ENCODE results near the gene SSR4. TPM values are rescaled to one million over a fixed set of nuclear protein-coding genes. Genes with fewer than 3 reads are reported as not detected.
A peak's percentile ranks its signal among the peaks of the same experiment; 100 is the strongest.
"Not testable (repeated sequence)": the region's sequence is repeated elsewhere in the genome, so short reads cannot be mapped to it uniquely, and the experiment has no call there.

Gene SSR4
- 102 TPM for total RNA-seq
- 326 TPM for polyA plus RNA-seq

DNA sequence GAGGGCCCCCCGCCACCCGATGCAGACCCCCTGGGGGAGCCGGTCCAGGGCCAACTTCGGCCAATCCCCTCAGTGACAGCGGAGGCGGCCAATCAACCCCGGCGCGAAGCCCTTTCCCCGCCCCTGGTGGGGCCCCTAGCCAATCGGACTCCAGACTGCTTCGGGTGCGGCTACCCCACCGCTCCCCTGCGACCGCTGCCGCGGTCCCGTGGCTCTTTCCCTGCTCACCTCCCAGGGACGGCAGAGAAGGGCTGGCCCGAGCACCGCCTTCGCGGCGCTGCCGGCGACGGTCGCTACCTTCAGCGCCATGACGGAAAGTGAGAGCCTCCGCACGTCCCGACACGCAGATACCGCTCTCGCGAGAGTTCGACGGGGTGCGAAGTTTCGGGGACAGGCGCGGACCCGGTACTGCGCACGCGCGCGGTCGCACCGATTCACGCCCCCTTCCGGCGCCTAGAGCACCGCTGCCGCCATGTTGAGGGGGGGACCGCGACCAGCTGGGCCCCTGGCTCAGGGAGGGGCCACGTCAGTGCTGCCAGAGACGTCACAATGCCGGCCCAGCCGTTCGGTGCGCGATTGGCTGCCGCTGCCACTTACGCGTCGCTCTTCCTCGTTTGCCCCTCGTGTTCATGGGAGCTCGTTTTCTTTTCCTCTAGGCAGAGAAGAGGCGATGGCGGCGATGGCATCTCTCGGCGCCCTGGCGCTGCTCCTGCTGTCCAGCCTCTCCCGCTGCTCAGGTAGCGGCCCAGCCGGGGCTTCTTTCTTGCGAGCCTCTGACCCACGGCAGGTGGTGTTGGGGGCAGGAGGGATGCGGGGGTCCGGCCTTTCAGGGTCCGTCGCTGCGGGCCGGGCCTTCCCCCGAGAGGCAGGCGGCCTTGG lies at the start of gene SSR4, which contains the start of gene IDH3G:
SSR4 (plus strand) TSS at position 651 of the 879 bp plus-strand sequence; CDS start at position 671, 20 bp downstream.
IDH3G (minus strand) TSS at position 358 of the 879 bp plus-strand sequence; CDS start at position 309, 49 bp downstream.
- under 1% methylated on average over 92 of the region's 92 CpGs for WGBS
- peak; percentile 81 for DNase-seq (ENCODE audit: extremely low spot score)
- H3K4me3 ChIP-seq (ENCODE audit: low read depth, low read length) = peak within 1 kb of the TSS; percentile 79
- H3K4me1 ChIP-seq (ENCODE audit: insufficient read depth) = no peaks in the 10 kb centered on the region
- peak within 1 kb of the TSS; percentile 88 for H3K27ac ChIP-seq (ENCODE audit: low read depth)
- H3K36me3 ChIP-seq (ENCODE audit: insufficient read depth) = peaks cover 2% of the 10 kb centered on the region

DNA sequence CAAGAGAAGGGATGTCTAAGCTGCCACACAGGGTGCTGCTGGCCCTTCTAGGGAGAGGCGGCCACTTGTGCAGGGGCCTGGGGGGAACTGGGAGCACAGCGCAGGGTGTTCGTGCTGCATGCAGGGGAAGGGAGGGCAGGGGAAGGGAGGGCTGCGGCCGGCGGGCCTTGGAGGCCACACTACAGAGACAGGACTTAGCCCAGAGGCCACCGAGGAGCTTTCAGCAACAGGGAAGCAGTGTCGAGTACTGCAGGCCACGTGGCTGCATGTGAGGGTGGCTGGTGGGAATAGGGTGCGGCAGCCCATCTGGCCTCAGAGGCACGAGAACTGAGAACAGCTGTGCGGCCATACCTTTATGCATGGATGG lies 49.4 kb upstream of the SSR4 start:
- WGBS = 19% methylated on average over 12 of the region's 12 CpGs
- not testable (repeated sequence) for DNase-seq (ENCODE audit: extremely low spot score); H3K4me1 ChIP-seq (ENCODE audit: insufficient read depth); H3K27ac ChIP-seq (ENCODE audit: low read depth); H3K36me3 ChIP-seq (ENCODE audit: insufficient read depth); H3K4me3 ChIP-seq (ENCODE audit: low read depth, low read length)

DNA sequence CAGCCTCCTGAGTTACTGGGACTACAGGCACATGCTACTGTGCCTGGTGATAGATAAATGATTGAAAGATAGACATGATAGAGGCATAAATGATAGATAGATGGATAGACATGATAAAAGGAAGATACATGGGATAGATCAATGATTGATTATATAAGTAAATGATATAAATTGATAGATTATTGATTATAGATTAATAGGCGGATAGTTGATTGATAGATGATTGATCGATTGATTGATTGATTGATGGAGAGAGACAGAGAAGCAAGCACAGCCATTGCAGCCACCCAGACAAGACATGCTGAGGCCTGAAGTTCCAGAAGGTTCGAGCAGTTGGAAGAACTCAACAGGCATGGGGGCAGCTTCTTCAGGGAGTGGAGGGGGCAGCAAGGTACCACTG lies 48.1 kb upstream of the SSR4 start:
- Histone ChIP-seq H3K27ac (ENCODE audit: low read depth) (no peak overlapping the region), H3K4me1 (ENCODE audit: insufficient read depth) (no peaks in the 10 kb centered on the region), H3K36me3 (ENCODE audit: insufficient read depth) (no peaks in the 10 kb centered on the region), H3K4me3 (ENCODE audit: low read depth, low read length) (no peak overlapping the region)
- 91% methylated on average over 3 of the region's 3 CpGs for WGBS
- no peak for DNase-seq (ENCODE audit: extremely low spot score)

DNA sequence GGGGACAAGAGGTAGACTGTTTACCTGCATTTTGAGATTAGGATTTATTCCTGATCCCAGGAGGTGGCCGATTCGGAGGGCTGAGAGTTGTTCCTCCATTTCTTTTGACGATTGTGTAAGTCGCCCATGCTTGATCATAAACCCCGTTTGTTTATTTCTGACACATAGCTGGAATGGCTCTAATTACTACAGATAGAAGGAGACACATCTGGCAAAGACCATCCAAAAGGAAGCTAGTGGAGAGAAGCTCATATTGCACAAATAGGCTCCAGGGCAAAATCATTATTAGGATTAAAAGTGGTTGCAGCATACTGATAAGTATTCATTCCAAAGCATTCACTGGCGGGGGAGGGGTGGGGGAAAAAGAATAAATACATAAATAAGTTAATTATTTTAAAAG lies 47.5 kb upstream of the SSR4 start:
- not testable (repeated sequence) for DNase-seq (ENCODE audit: extremely low spot score); H3K4me1 ChIP-seq (ENCODE audit: insufficient read depth); H3K36me3 ChIP-seq (ENCODE audit: insufficient read depth); H3K4me3 ChIP-seq (ENCODE audit: low read depth, low read length); H3K27ac ChIP-seq (ENCODE audit: low read depth)
- 72% methylated on average over 6 of the region's 6 CpGs for WGBS

DNA sequence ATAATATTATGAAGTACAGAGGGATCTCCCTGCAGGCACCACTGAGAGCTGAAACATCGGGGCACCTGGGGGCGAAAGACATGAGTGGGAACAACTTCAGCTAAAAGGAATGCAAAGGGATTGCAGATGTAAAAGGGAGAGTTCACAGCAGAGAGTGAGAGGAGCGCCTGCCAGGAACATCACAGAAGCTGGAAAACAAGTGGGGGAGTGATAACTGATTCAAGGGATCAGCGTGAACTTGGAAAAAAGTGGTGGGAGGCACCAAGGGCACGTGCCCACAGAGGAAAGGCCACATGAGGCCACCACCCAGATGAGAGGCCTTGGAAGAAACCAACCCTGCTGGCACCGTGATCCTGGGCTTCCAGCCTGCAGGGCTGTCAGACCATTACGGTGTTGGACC lies 45.5 kb upstream of the SSR4 start:
- H3K36me3 ChIP-seq (ENCODE audit: insufficient read depth); DNase-seq (ENCODE audit: extremely low spot score); H3K4me1 ChIP-seq (ENCODE audit: insufficient read depth); H3K27ac ChIP-seq (ENCODE audit: low read depth); H3K4me3 ChIP-seq (ENCODE audit: low read depth, low read length): not testable (repeated sequence)
- 95% methylated on average over 7 of the region's 7 CpGs for WGBS

DNA sequence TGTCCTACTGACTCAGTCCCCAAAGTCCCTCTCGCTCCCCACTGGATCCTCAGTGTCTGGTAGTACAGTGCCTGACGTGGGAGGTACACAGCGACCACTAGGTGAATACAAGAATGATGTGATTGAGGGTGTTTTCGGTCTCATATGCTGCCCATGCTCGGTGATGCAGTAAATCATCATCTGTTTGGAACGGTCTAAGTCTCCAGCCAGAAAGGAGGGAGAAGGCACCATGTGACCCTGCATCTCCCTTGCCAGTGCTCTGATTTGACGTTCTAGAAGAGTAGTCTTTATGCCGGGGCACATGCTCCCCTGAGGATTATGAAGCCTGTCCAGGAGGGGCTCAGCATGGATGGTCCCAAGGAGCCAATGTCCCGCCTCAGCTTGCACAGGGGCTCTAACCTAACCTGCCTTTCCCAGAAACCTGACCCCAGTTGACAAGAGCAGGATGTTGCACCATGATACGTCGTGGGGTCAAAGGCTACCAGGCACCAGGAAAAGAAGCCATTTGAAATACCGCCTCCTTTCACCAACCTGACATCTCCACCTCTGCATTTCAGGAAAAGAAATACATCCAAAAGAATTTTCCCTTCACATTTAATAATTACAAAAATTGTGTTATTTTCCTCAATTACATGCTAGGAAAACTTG lies 44.2 kb upstream of the SSR4 start:
- DNase-seq (ENCODE audit: extremely low spot score) = no peak
- H3K36me3 ChIP-seq (ENCODE audit: insufficient read depth) = no peaks in the 10 kb centered on the region
- H3K4me1 ChIP-seq (ENCODE audit: insufficient read depth) = no peaks in the 10 kb centered on the region
- WGBS = 79% methylated on average over 12 of the region's 12 CpGs
- no peak overlapping the region for H3K27ac ChIP-seq (ENCODE audit: low read depth)
- no peak overlapping the region for H3K4me3 ChIP-seq (ENCODE audit: low read depth, low read length)

DNA sequence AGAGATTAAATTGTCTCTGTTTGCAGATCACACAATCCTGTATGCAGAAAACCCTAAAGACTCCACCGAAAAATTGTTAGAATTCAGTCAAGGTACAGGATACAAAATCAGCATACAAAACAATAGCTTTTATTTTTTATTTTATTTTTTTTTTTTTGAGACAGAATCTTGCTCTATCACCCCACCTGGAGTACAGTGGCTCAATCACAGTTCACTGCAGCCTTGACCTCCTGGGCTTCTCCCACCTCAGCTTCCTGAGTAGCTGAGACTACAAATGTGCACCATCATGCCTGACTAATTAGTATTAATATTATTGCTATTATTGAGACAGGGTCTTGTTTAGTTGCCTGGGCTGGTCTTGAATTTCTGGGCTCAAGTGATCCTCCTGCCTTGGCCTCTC lies 39.3 kb upstream of the SSR4 start:
- DNase-seq (ENCODE audit: extremely low spot score) = no peak
- Histone ChIP-seq H3K36me3 (ENCODE audit: insufficient read depth) (no peaks in the 10 kb centered on the region), H3K4me3 (ENCODE audit: low read depth, low read length) (no peak overlapping the region), H3K27ac (ENCODE audit: low read depth) (no peak overlapping the region), H3K4me1 (ENCODE audit: insufficient read depth) (no peaks in the 10 kb centered on the region)
- 86% methylated on average over 1 of the region's 1 CpG for WGBS

DNA sequence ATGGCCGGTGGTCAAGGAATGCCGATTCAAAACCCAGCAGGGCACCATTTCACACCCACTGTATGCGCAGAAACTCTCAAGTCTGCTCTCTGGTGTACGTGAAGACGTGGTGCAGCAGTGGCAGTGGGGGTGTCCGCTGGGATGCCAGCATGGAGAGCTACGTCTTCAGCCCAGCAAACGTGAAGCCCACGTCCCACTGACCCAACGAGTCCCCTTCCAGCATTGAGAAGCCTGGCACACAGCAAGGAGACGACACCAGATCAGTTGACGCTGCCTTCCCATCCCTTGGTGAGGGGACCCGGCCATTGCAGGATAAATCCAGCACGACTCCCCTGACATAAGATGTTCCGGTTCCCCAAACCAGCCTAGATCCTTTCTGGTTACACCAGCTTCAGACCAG lies 32.6 kb upstream of the SSR4 start:
- H3K4me1 ChIP-seq (ENCODE audit: insufficient read depth) = no peaks in the 10 kb centered on the region
- no peaks in the 10 kb centered on the region for H3K36me3 ChIP-seq (ENCODE audit: insufficient read depth)
- H3K27ac ChIP-seq (ENCODE audit: low read depth) = no peak overlapping the region
- H3K4me3 ChIP-seq (ENCODE audit: low read depth, low read length) = no peak overlapping the region
- DNase-seq (ENCODE audit: extremely low spot score) = no peak
- 87% methylated on average over 15 of the region's 15 CpGs for WGBS

DNA sequence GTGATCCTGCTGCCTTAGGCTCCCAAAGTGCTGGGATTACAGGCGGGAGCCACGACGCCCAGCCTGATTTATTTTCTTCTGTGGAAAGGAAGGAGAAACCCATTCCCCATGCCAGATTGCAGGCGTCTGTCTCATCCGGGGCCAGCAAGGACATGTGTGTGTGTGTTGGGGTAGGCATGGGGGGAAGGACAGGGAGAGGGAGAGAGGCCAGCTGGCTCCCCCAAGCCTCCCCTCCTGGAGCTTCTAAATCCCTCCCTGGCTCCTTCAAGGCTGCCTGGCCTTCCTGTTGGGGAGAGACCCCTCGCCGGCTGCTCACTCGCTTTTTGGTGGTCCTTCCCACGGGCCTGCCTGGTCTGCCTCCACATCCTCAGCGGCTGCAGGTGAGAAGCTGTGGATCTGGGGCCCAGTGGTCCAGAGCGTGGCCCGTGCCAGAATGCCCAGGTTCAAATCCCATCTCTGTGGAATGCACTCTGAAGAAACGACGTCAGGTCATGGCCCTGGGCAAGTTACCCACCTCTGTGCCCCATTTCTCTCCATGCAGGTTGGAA lies 31.8 kb upstream of the SSR4 start:
- Histone ChIP-seq H3K4me3 (ENCODE audit: low read depth, low read length) (no peak overlapping the region), H3K36me3 (ENCODE audit: insufficient read depth) (no peaks in the 10 kb centered on the region), H3K4me1 (ENCODE audit: insufficient read depth) (no peaks in the 10 kb centered on the region), H3K27ac (ENCODE audit: low read depth) (no peak overlapping the region)
- DNase-seq (ENCODE audit: extremely low spot score) = no peak
- WGBS = 88% methylated on average over 14 of the region's 14 CpGs

DNA sequence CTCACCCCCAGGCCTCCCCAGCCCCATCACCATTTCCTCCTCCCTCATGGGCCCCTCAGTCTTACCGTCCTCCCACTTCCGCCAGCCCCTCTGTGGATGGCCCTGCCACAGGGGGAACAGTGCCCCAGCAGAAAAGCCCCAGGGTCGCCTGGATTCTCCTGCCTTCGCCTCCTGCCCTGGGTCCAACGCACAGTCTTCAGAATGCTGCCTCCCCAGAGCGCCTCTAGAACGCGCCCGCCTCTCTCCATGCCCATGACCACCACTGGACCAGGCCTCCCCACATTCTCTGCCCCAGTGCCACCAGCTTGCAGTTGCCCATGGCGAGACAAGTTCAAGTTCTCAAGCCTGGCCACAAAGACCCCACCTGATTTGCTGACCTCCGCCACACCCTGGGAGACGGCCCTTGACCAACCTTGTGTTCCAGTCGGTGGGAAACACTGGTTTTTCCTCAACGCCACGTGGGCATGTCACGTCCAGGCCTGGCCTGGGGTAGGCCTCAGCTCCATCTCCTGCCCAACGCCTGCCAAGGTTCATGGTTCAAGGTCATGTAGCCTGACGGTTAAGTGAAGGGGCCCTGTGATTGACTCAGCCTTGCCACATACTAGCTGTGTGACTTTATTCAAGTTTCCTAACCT lies 31.1 kb upstream of the SSR4 start:
- H3K4me3 ChIP-seq (ENCODE audit: low read depth, low read length) = no peak overlapping the region
- no peaks in the 10 kb centered on the region for H3K4me1 ChIP-seq (ENCODE audit: insufficient read depth)
- no peak overlapping the region for H3K27ac ChIP-seq (ENCODE audit: low read depth)
- WGBS = 89% methylated on average over 18 of the region's 18 CpGs
- H3K36me3 ChIP-seq (ENCODE audit: insufficient read depth) = no peaks in the 10 kb centered on the region
- no peak for DNase-seq (ENCODE audit: extremely low spot score)

DNA sequence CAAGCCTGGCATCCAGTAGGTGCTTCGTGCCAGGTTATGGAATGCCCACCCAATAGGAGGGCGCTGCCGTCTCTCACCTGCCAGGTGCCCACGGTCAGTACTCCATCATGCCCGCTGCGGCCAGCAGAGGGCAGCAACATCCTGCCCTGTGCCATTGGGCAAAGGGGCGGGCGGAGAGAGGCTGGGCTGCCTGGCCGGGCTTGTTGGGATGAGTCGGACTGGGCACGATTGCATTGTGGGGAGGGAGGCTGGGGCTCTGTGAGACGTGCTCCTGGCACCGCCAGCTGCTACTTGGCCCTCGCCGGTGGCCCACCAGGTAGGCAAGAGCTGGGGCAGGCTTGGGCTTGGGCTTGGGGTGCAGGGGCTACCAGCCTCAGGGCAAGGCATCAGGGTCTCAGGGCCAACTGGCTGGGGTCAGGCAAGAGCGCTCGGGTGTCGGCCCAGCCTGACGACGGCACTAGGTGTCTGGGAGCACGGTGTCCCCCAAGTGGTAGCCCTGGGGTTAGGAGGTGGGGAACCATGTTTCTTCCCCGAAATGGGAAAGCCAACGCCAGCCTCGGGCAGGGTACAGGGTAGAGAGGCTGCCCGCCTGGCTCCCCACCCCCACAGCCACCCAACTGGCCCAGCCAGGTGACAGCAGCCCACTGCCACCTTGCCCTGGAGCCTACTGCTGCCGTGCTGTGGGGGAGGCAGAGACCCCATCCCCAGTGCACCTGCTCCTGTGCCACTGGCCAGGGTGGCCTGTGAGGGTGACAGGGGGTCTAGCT lies 30.3 kb upstream of the SSR4 start, which contains the start of gene PLXNB3:
PLXNB3 (plus strand) TSS at position 261 of the 767 bp plus-strand sequence. CDS start 1,287 bp downstream, outside the sequence.
- Histone ChIP-seq H3K4me3 (ENCODE audit: low read depth, low read length) (no peak within 1 kb of the TSS), H3K36me3 (ENCODE audit: insufficient read depth) (no peaks in the 10 kb centered on the region), H3K27ac (ENCODE audit: low read depth) (peak within 1 kb of the TSS; percentile 50), H3K4me1 (ENCODE audit: insufficient read depth) (no peaks in the 10 kb centered on the region)
- 25% methylated on average over 26 of the region's 26 CpGs for WGBS
- DNase-seq (ENCODE audit: extremely low spot score) = no peak

DNA sequence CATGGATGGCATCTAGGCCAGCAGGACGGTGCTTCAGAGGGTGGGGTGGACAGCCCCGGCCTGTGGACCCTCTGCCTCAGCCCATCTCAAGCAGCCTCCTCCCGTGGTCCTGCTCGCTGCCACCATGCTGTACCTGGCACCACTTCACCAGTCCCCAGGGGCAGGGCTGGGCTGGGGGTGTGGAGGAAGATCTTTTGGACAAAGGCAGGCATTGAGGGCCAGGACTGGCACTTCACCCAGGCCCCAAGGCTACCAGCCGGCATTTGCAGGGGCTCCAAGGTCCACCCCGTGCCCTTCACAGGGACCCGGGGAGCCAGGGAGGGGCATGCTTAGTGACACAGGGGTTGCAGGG lies 29.7 kb upstream of the SSR4 start:
- H3K27ac ChIP-seq (ENCODE audit: low read depth) = peak overlapping the region; percentile 50
- no peaks in the 10 kb centered on the region for H3K4me1 ChIP-seq (ENCODE audit: insufficient read depth)
- no peaks in the 10 kb centered on the region for H3K36me3 ChIP-seq (ENCODE audit: insufficient read depth)
- DNase-seq (ENCODE audit: extremely low spot score) = no peak
- 58% methylated on average over 7 of the region's 7 CpGs for WGBS
- no peak overlapping the region for H3K4me3 ChIP-seq (ENCODE audit: low read depth, low read length)
